GM18499 (cell line): Measurements from ENCODE around the gene EEIG1.

Experiments
- ATAC-seq: cut with Tn5 transposase; IDR thresholded peaks from one replicate; pipeline ENCODE4 v1.9.1; 2021; ENCODE audit warnings: moderate number of reproducible peaks; ENCODE audit not compliant: insufficient read depth, unreplicated experiment

Gene EEIG1

GRCh38 chr9:127961613-127962155, 19.1 kb downstream of the EEIG1 start:
- no peak for ATAC-seq

- ATAC-seq, result no peak
These were observed 19.7 kb downstream of the EEIG1 start for GRCh38 chr9:127961155-127961490.

- ATAC-seq, result no peak
These were observed 20.2 kb downstream of the EEIG1 start for GRCh38 chr9:127960410-127961154.

GRCh38 chr9:127959841-127960409, 20.9 kb downstream of the EEIG1 start:
- no peak for ATAC-seq

GRCh38 chr9:127959398-127959797, 21.4 kb downstream of the EEIG1 start:
- ATAC-seq, result no peak

- no peak for ATAC-seq
These were observed 22.1 kb downstream of the EEIG1 start for GRCh38 chr9:127958728-127959127.

GRCh38 chr9:127955294-127956015, 25.3 kb downstream of the EEIG1 start:
- no peak for ATAC-seq

- no peak for ATAC-seq
These were observed 25.9 kb downstream of the EEIG1 start for GRCh38 chr9:127954831-127955293.

GRCh38 chr9:127953768-127954505, 26.9 kb downstream of the EEIG1 start:
- no peak for ATAC-seq

- no peak for ATAC-seq
These were observed 27.6 kb downstream of the EEIG1 start for GRCh38 chr9:127953154-127953553.

- no peak for ATAC-seq
These were observed 30.1 kb downstream of the EEIG1 start for GRCh38 chr9:127950513-127951289.

- no peak for ATAC-seq
These were observed 30.8 kb downstream of the EEIG1 start for GRCh38 chr9:127949827-127950512.

- no peak for ATAC-seq
These were observed 32.7 kb downstream of the EEIG1 start for GRCh38 chr9:127947841-127948710.

GRCh38 chr9:127946728-127947127, 34.1 kb downstream of the EEIG1 start:
- no peak for ATAC-seq

GRCh38 chr9:127945942-127946341, 34.8 kb downstream of the EEIG1 start:
- no peak for ATAC-seq

- ATAC-seq, result no peak
These were observed 35.5 kb downstream of the EEIG1 start for GRCh38 chr9:127945338-127945737.

- no peak for ATAC-seq
These were observed 36.1 kb downstream of the EEIG1 start for GRCh38 chr9:127944586-127945218.

- ATAC-seq, result no peak
These were observed 37.1 kb downstream of the EEIG1 start for GRCh38 chr9:127943731-127944144.
